ENCODE data around the gene REEP1. TPM values are rescaled to one million over a fixed set of nuclear protein-coding genes. Genes with fewer than 3 reads are reported as not detected.

Gene REEP1
- total and polyA plus RNA-seq, 9 of the 15 experiments (the other 6 are each of a cell fraction or from before 2014, with no cell fraction given): 0.11 to 0.67 (median 0.13) TPM

DNA sequence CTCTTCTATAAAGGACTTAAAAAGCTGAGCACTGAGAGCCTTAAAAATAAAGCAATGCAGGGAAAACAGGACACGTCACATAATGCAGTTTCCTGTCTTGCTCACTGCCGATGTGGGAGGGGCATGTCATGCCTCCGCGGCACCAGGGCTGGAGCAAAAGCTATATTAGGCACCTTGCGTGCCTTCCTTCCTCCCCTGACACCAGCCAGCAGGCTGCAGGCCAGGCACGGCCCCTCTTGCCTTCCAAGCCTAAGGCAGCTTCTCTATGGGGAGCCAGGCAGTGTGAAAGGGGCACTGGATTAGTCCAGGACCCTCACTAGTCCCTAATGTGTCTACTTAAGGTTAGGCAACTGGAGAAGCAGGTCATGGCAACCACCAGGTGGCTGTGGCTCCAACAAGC lies 111.8 kb downstream of the REEP1 start (continued):
- TF ChIP-seq, protein P1, sequence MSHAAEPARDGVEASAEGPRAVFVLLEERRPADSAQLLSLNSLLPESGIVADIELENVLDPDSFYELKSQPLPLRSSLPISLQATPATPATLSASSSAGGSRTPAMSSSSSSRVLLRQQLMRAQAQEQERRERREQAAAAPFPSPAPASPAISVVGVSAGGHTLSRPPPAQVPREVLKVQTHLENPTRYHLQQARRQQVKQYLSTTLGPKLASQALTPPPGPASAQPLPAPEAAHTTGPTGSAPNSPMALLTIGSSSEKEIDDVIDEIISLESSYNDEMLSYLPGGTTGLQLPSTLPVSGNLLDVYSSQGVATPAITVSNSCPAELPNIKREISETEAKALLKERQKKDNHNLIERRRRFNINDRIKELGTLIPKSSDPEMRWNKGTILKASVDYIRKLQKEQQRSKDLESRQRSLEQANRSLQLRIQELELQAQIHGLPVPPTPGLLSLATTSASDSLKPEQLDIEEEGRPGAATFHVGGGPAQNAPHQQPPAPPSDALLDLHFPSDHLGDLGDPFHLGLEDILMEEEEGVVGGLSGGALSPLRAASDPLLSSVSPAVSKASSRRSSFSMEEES (CRISPR knock-in tag; IDR thresholded peaks at IDR 0.05): no peak
- TF ChIP-seq RUNX1 (IDR thresholded peaks at IDR 0.05; ENCODE audit: low read depth) (no peak), POU5F1 (IDR thresholded peaks at IDR 0.05; ENCODE audit: borderline replicate concordance, low read depth, low read length, partially characterized antibody) (no peak)
- TF ChIP-seq, protein P2, sequence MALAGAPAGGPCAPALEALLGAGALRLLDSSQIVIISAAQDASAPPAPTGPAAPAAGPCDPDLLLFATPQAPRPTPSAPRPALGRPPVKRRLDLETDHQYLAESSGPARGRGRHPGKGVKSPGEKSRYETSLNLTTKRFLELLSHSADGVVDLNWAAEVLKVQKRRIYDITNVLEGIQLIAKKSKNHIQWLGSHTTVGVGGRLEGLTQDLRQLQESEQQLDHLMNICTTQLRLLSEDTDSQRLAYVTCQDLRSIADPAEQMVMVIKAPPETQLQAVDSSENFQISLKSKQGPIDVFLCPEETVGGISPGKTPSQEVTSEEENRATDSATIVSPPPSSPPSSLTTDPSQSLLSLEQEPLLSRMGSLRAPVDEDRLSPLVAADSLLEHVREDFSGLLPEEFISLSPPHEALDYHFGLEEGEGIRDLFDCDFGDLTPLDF (CRISPR knock-in tag; IDR thresholded peaks at IDR 0.05): no peak
- TF ChIP-seq, protein P3, sequence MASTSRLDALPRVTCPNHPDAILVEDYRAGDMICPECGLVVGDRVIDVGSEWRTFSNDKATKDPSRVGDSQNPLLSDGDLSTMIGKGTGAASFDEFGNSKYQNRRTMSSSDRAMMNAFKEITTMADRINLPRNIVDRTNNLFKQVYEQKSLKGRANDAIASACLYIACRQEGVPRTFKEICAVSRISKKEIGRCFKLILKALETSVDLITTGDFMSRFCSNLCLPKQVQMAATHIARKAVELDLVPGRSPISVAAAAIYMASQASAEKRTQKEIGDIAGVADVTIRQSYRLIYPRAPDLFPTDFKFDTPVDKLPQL (IDR thresholded peaks at IDR 0.05; ENCODE audit: extremely low read depth, insufficient read length): no peak

DNA sequence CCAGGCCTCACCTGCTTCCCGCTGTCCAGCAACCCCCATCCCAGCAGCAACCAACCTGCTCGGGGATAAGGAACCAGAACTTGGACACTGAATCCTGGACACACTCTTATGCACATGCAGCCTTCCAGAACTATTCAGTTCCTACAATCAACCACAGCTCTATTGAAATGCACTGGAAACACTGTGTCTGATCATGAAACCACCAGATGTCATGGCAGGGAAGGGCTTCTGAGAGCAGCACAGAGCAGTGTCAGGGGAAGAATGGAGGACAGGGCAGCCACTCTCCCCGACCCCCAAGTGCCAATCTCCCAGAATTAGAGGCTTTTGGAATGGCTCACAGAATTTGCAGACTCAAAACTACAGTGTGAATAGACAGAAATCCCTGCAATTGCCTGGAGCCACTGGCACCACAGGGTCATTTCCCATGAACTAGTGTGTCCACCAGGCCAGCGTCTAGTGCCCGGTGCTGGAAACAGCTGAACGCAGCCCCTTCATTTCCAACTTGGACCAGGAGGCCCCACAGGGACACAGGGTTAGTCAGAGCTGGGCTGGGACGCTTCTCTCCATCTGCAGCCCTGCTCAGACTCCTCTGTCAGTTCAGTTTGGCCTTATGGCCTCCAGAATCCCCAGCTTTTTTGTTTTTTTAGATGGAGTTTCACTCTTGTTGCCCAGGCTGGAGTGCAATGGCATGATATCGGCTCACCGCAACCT lies 112.6 kb downstream of the REEP1 start:
- no peak overlapping the region for H2AFZ ChIP-seq (ENCODE audit: low read depth, low read length)
- ChIA-PET CTCF (ENCODE audit: low intra/inter-chr PET ratio) (no interaction called here), POLR2A (no interaction called here)
- ATAC-seq (no peak), DNase-seq (ENCODE audit: extremely low read depth in 1 of 4, low spot score in 3 of 4) (no peak), FAIRE-seq (no peak)
- H4K20me1 ChIP-seq (replicated peaks; ENCODE audit: control insufficient read depth, insufficient read depth, low read length): peaks cover 2% of the 10 kb centered on the region; the same call in 1 of the 2 replicates
- in situ Hi-C loops (cut with MboI) (no loop called here), intact Hi-C loops (cut with micrococcal nuclease) (loop anchor here (5.0 to 10.0 kb wide), 2 partner anchors 137 to 400 kb away; no protein-coding TSS in a partner anchor)
- H3K4me1 ChIP-seq (replicated peaks in 1 of 2; ENCODE audit: control insufficient read depth in 2 of 2, insufficient read depth in 2 of 2, low read length in 2 of 2): peaks cover 7 to 10% of the 10 kb centered on the region in 2 experiments; a peak in 3 of 5 replicates
- H3K4me3 ChIP-seq: no peak overlapping the region
- no peaks in the 10 kb centered on the region for H3K79me2 ChIP-seq (ENCODE audit: control insufficient read depth, insufficient read depth, low read length)
- no peaks in the 10 kb centered on the region for H3K9me3 ChIP-seq (replicated peaks; ENCODE audit: control insufficient read depth, insufficient read depth, low read depth, low read length)
- WGBS (ENCODE audit: insufficient coverage, low coverage, missing lambda C conversion rate): 39% methylated on average over 7 of the region's 9 CpGs
- peaks cover 10 to 22% of the 10 kb centered on the region in 2 experiments; a peak in 3 of 5 replicates for H3K27me3 ChIP-seq (ENCODE audit: control insufficient read depth in 2 of 2, insufficient read depth in 2 of 2, low read length in 2 of 2)
- no peak overlapping the region for H3K27ac ChIP-seq (ENCODE audit: extremely low read depth, low read depth, low read length)
- H3K9ac ChIP-seq (ENCODE audit: insufficient read depth in 1 of 2, low read depth in 2 of 2, low read length in 2 of 2): no peak overlapping the region
- H3K4me2 ChIP-seq (ENCODE audit: insufficient read depth, low read length): no peak overlapping the region
- H3K36me3 ChIP-seq (ENCODE audit: control insufficient read depth, insufficient read depth, low read length): no peaks in the 10 kb centered on the region
- no TSS peak for BruUV-seq (replicated peaks)
- H3K9me1 ChIP-seq (ENCODE audit: control insufficient read depth, insufficient read depth, low read length): no peaks in the 10 kb centered on the region
- TF ChIP-seq NCOR1 (IDR thresholded peaks at IDR 0.05) (no peak), KLF16 (IDR thresholded peaks at IDR 0.05) (no peak), HDAC6 (IDR thresholded peaks at IDR 0.05; ENCODE audit: low read depth, low read length) (no peak)
- TF ChIP-seq, protein P4, sequence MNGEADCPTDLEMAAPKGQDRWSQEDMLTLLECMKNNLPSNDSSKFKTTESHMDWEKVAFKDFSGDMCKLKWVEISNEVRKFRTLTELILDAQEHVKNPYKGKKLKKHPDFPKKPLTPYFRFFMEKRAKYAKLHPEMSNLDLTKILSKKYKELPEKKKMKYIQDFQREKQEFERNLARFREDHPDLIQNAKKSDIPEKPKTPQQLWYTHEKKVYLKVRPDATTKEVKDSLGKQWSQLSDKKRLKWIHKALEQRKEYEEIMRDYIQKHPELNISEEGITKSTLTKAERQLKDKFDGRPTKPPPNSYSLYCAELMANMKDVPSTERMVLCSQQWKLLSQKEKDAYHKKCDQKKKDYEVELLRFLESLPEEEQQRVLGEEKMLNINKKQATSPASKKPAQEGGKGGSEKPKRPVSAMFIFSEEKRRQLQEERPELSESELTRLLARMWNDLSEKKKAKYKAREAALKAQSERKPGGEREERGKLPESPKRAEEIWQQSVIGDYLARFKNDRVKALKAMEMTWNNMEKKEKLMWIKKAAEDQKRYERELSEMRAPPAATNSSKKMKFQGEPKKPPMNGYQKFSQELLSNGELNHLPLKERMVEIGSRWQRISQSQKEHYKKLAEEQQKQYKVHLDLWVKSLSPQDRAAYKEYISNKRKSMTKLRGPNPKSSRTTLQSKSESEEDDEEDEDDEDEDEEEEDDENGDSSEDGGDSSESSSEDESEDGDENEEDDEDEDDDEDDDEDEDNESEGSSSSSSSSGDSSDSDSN (IDR thresholded peaks at IDR 0.05; ENCODE audit: borderline replicate concordance in 1 of 2, low read depth in 2 of 2, low read length in 2 of 2): no peak
